Esophagus (tissue), 2 donors: ENCODE results near the gene PLG. TPM values are rescaled to one million over a fixed set of nuclear protein-coding genes. Genes with fewer than 3 reads are reported as not detected.
A peak's percentile ranks its signal among the peaks of the same experiment; 100 is the strongest.
"Not testable (repeated sequence)": the region's sequence is repeated elsewhere in the genome, so short reads cannot be mapped to it uniquely, and the experiment has no call there.

Experiments
- H3K27ac ChIP-seq, 2 donors: one replicate each; pipeline ENCODE4 v1.5.1; 2013; ENCODE audit warnings: low read depth in 2 of 2, mild to moderate bottlenecking in 2 of 2, inconsistent platforms in 1 of 2, low read length in 1 of 2, moderate library complexity in 1 of 2
- H3K27me3 ChIP-seq, 2 donors: one replicate each; pipeline ENCODE4 v1.6.1; 2013; ENCODE audit warnings: low read length in 2 of 2, control low read depth in 1 of 2, mild to moderate bottlenecking in 1 of 2; ENCODE audit not compliant: insufficient read depth in 2 of 2, control insufficient read depth in 1 of 2
- H3K36me3 ChIP-seq, 2 donors: one replicate each; pipeline ENCODE4 v1.6.1; 2013; ENCODE audit warnings: low read length in 1 of 2; ENCODE audit not compliant: control insufficient read depth in 2 of 2, insufficient read depth in 2 of 2
- H3K4me1 ChIP-seq, 2 donors: one replicate each; pipeline ENCODE4 v1.6.1; 2013; ENCODE audit warnings: low read length in 1 of 2; ENCODE audit not compliant: control insufficient read depth in 2 of 2, insufficient read depth in 2 of 2
- H3K4me3 ChIP-seq, 2 donors: one replicate each; pipeline ENCODE4 v1.5.1; 2013; ENCODE audit warnings: low read length in 2 of 2, mild to moderate bottlenecking in 2 of 2, low read depth in 1 of 2, moderate library complexity in 1 of 2
- H3K9me3 ChIP-seq, 2 donors: one replicate each; pipeline ENCODE4 v1.6.1; 2013; ENCODE audit warnings: mild to moderate bottlenecking in 2 of 2, low read depth in 1 of 2, low read length in 1 of 2, moderate library complexity in 1 of 2; ENCODE audit not compliant: control insufficient read depth in 2 of 2, insufficient read depth in 1 of 2
- WGBS, 2 donors: extraction: QIAGEN DNeasy Blood & Tissue Kit; methylation state at CpG; one replicate each; pipeline ENCODE4 v1.1.7; 2013; 5-methylcytosine and 5-hydroxymethylcytosine counted together
- polyA plus RNA-seq, 2 donors: library from polyadenylated mRNA; stranded (reverse); fragments of 200-250 nt; gene quantifications; one replicate each; pipeline ENCODE4 v1.2.3, GENCODE V29; 2013
- donor health status: healthy with polysubstance abuse.
- donor health status: Bipolar disorder and iron deficiency.

Gene PLG
- polyA plus RNA-seq, 2 donors: not detected

DNA sequence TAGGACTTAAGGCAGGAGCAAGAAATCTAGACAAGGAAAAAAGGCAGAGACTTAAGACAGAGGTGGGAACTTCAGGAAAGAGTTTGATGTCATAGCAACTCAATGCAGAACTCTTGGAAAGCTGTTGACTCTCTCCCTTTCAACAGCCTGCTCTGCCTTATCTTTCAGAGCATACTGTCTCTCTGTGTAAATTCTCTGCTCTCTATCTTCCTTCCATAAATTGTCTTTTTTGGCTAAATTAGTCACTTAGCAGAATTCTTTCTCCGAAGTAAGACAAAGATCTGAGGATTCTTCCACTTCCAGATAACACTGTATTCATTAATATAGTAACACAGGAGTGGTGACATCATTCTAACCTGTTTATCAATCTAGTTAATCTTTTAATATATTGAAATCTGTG is 80.2 kb downstream of the PLG start:
- Histone ChIP-seq H3K4me1 (no peaks in the 10 kb centered on the region), H3K36me3 (no peaks in the 10 kb centered on the region), H3K27ac (no peak overlapping the region), H3K27me3 (no peaks in the 10 kb centered on the region), H3K4me3 (no peak overlapping the region), H3K9me3 (no peaks in the 10 kb centered on the region)
- 80 to 83% methylated on average over 1 of the region's 1 CpG for WGBS, 2 donors

DNA sequence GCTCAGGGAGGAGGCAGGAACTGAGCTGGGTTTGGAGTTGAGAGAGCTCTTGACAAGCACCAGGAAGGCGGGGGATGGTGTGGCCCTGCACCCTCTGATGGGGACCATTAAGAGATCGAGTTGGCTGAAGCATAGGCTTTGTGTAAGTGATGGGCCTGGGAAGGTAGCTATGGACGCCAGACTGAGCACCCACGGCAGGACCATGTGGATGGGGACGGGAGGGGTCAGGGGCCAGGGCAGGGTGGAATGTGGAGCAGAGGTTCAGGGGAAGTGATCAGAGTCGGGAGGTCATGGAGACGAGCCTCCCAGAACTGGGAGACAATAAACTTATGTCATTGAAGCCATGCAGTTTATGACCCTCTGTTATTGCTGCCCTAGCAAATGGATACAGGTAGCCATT is 81.7 kb downstream of the PLG start:
- Histone ChIP-seq H3K27ac (no peak overlapping the region), H3K27me3 (no peaks in the 10 kb centered on the region), H3K4me1 (no peaks in the 10 kb centered on the region), H3K9me3 (no peaks in the 10 kb centered on the region), H3K4me3 (no peak overlapping the region), H3K36me3 (no peaks in the 10 kb centered on the region)
- WGBS, 2 donors: 65 to 72% methylated on average over 7 of the region's 7 CpGs

DNA sequence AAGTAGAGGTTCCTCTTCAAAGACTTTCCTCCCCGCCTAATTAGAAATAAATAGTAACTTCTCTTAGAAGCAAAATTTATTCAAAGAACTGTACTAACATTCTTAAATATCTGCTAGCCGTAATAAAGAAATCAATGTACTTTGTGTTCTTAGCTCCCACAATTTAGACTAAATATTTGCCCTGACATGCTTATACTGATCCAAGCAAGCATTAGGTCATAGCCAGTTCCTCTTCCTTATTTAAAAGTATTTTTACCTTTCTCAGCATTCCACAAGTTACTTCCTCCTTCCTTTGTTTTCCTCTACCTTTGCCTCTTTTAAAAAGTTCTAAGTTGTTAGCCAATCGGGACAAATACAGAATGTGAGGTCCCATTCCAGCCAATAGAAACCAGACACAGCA is 86.1 kb downstream of the PLG start:
- H3K4me3 ChIP-seq, H3K9me3 ChIP-seq, H3K4me1 ChIP-seq, H3K36me3 ChIP-seq, H3K27me3 ChIP-seq: not testable (repeated sequence)
- 48 to 58% methylated on average over 3 of the region's 3 CpGs for WGBS, 2 donors
- peak overlapping the region in 1 of 2 donors; percentile 77 for H3K27ac ChIP-seq

DNA sequence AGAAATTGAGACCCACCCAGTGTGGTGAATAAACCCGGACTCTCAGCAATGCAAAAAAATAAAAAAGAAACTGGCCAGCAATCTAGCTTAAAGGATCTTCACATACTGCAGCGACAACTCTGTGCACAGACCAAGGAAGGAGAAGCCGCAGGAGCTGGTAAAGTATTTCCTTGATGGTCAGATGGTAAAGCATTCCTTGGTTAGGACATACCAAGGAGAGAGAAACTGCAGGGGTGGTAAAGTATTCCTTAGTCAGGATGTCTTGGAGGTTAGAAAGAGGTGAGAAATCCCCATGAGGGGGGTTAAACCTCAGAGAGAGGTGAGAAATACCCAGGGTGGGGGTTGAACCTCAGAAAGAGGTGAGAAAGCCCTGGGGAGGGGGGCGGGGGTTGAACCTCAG is 86.8 kb downstream of the PLG start:
- Histone ChIP-seq H3K27ac (peak overlapping the region; percentile 47 to 72), H3K4me3 (peak overlapping the region; percentile 25 to 38), H3K4me1 (peaks cover 0 to 2% of the 10 kb centered on the region in 2 donors), H3K9me3 (no peaks in the 10 kb centered on the region), H3K36me3 (no peaks in the 10 kb centered on the region), H3K27me3 (no peaks in the 10 kb centered on the region)
- 72% methylated on average over 4 of the region's 4 CpGs for WGBS, 2 donors

DNA sequence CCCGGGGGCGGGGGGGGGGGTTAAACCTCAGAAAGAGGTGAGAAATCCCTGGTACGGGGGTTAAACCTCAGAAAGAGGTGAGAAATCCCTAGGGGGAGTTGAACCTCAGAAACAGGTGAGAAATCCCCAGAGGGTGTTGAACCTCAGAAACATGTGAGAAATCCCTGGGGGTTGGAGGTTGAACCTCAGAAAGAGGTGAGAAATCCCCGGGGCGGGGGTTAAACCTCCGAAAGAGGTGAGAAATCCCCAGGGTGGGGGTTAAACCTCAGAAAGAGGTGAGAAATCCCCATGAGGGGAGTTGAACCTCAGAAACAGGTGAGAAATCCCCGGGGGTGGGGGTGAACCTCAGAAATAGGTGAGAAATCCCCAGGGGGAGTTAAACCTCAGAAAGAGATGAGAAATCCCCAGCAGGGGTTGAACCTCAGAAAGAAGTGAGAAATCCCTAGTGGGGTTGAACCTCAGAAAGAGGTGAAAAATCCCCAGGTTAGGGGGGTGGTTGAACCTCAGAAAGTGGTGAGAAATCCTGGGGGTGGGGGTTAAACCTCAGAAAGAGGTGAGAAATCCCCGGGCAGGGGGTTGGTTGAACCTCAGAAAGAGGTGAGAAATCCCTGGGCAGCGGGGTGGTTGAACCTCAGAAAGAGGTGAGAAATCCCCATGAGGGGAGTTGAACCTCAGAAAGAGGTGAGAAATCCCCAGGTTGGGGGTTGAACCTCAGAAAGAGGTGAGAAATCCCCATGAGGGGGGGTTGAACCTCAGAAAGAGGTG is 87.4 kb downstream of the PLG start:
- H3K36me3 ChIP-seq: no peaks in the 10 kb centered on the region
- 72 to 79% methylated on average over 9 of the region's 9 CpGs for WGBS, 2 donors
- H3K9me3 ChIP-seq: no peaks in the 10 kb centered on the region
- H3K4me3 ChIP-seq: peak overlapping the region in 1 of 2 donors; percentile 38
- H3K27ac ChIP-seq: peak overlapping the region; percentile 4 to 72
- H3K4me1 ChIP-seq: peaks cover 0 to 2% of the 10 kb centered on the region in 2 donors
- H3K27me3 ChIP-seq: no peaks in the 10 kb centered on the region

DNA sequence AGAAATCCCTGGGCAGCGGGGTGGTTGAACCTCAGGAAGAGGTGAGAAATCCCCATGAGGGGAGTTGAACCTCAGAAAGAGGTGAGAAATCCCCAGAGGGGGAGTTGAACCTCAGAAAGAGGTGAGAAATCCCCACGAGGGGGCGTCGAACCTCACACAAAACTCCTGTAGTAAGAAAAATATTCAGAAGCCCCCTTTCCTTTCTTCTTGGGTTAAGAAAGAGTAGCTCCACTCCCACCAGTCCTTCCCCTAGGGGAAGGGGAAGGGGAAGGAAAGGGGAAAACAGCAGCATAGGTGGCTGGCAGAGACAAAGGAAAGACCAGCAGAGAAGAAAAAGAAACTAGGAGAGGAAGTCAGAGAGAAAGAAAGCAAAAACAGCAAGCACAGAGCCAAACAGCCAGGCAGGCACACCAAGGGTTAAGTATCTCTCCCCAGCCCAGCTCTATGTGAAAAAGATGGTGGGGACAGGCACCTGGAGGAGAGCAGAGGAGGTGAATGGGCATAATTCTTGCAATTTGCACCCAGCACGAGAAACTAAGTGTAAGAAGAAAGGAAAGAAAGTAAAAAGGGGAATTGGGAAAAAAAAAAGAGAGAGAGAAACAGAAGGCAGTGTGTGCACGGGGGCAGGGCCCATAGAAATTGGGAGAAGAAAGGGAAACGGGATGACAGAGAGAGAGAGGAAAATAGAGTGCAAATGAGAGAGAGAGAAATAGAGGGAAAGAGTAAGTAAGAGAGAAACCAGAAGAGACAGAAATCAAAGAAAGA is 88.2 kb downstream of the PLG start:
- Histone ChIP-seq H3K9me3 (no peaks in the 10 kb centered on the region), H3K27me3 (no peaks in the 10 kb centered on the region), H3K27ac (peak overlapping the region; percentile 50 to 71), H3K4me3 (peak overlapping the region; percentile 11 to 33), H3K4me1 (peaks cover 0 to 2% of the 10 kb centered on the region in 2 donors), H3K36me3 (no peaks in the 10 kb centered on the region)
- 52 to 55% methylated on average over 7 of the region's 7 CpGs for WGBS, 2 donors

DNA sequence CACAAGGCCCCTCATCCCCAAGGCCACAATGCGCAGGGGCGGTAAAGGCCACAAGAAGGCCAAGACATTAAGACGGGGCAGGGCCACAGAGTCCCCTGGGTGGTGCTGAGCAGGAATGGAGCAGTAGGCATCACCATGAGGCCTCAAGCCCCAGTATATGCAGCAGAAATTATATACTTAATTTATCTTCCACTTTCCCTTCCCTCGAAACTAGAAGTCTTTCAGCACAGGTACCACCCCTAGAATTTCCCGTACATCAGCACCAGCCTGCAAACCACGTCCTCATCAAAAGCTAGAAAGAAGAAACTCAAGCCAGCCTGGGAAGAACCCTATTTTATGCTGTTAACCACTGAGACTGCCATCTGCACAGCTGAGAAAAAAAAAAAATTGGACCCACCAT is 89.4 kb downstream of the PLG start:
- Histone ChIP-seq H3K27ac (peak overlapping the region; percentile 89 to 92), H3K27me3 (no peaks in the 10 kb centered on the region)
- WGBS, 2 donors: 60 to 67% methylated on average over 6 of the region's 6 CpGs

DNA sequence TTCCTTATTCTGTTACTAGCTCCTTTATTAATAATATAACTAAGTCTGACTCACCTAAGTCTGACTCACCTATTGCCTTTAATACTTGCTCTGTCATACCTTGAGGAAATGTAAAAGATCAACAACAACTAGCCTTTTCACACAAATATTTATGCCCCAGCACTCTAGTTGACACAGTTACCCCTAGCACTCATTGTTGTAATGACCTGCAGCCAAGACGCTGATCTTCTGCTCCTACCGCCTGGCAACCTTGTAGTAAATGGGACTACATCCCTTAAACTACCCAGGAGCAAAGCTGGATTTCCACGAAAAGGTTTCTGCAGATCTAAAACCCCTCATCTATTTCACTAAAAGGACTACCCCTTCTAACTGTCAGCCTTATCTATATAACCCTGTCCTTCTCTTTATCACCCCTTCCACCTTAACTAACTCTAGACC is 90.0 kb downstream of the PLG start:
- 62 to 66% methylated on average over 3 of the region's 3 CpGs for WGBS, 2 donors
- H3K9me3 ChIP-seq: no peaks in the 10 kb centered on the region
- H3K27me3 ChIP-seq: no peaks in the 10 kb centered on the region
- H3K27ac ChIP-seq: peak overlapping the region; percentile 48 to 59
- H3K4me1 ChIP-seq: peaks cover 0 to 2% of the 10 kb centered on the region in 2 donors
- no peaks in the 10 kb centered on the region for H3K36me3 ChIP-seq
- no peak overlapping the region for H3K4me3 ChIP-seq

More for the DNA sequence above, 89.4 kb downstream of the PLG start:
- Histone ChIP-seq H3K9me3 (no peaks in the 10 kb centered on the region), H3K4me3 (peak overlapping the region in 1 of 2 donors; percentile 11), H3K4me1 (peaks cover 0 to 2% of the 10 kb centered on the region in 2 donors), H3K36me3 (no peaks in the 10 kb centered on the region)

DNA sequence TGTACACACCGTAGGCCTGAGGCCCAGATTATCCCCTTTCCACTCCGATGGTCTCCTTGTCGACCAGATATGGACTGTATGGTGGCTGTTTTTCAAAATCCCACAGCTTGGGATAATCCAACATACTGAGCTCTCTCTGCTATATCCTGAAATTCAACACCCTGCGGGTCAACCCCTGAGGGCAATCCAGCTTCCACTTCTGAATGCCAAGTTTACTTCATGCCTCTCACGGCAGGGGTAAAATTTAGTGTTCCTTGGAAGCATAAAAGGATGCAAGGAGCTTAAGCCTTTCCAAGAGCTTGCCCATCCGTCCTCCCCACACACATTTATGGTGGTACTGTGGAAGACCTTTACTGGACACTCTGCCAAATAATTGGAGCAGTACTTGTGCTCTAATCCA is 90.7 kb downstream of the PLG start:
- H3K36me3 ChIP-seq: no peaks in the 10 kb centered on the region
- 36 to 58% methylated on average over 6 of the region's 6 CpGs for WGBS, 2 donors
- H3K9me3 ChIP-seq: no peaks in the 10 kb centered on the region
- H3K4me3 ChIP-seq: no peak overlapping the region
- no peaks in the 10 kb centered on the region for H3K27me3 ChIP-seq
- H3K27ac ChIP-seq: no peak overlapping the region
- H3K4me1 ChIP-seq: peaks cover 0 to 2% of the 10 kb centered on the region in 2 donors
